HepG2 (cell line): ENCODE data around the gene ZKSCAN8. TPM values are rescaled to one million over a fixed set of nuclear protein-coding genes. Genes with fewer than 3 reads are reported as not detected.
A peak's percentile ranks its signal among the peaks of the same experiment; 100 is the strongest.

Source experiments
- ATF5 ChIP-seq: sonication (generic); formaldehyde crosslinking; IDR thresholded peaks from 2 replicates; pipeline ENCODE4 v1.4.0; 2020; ENCODE audit warnings: mild to moderate bottlenecking, low read depth, missing genetic modification reagents
- CBFB ChIP-seq: sonication (generic); formaldehyde crosslinking; IDR thresholded peaks from 2 replicates; pipeline ENCODE4 v1.4.0; 2020; ENCODE audit warnings: missing genetic modification reagents
- CBX1 ChIP-seq: IDR thresholded peaks from one replicate; pipeline ENCODE4 v1.6.1; 2016; ENCODE audit warnings: antibody characterized with exemption, low read depth
- DZIP1 ChIP-seq: sonication (generic); formaldehyde crosslinking; IDR thresholded peaks from 2 replicates; pipeline ENCODE4 v1.5.0; 2020; ENCODE audit warnings: mild to moderate bottlenecking, missing genetic modification reagents
- GABPA ChIP-seq, 2 experiments: IDR thresholded peaks; 2 replicates each; pipeline ENCODE4 v1.6.1; 2011 to 2016; ENCODE audit warnings: low read depth in 2 of 2, low read length in 1 of 2, missing biosample characterization in 1 of 2, missing genetic modification characterization in 1 of 2
- HOMEZ ChIP-seq: IDR thresholded peaks from 2 replicates; pipeline ENCODE4 v1.6.1; 2016; ENCODE audit warnings: low read depth
- JDP2 ChIP-seq: sonication (generic); formaldehyde crosslinking; IDR thresholded peaks from 2 replicates; pipeline ENCODE4 v1.8.1; 2022; ENCODE audit warnings: missing genetic modification reagents, borderline replicate concordance
- JUN ChIP-seq: sonication (generic); formaldehyde crosslinking; IDR thresholded peaks from 2 replicates; pipeline ENCODE4 v1.4.0; 2020; ENCODE audit warnings: mild to moderate bottlenecking, missing genetic modification reagents
- KAT2B ChIP-seq: fragments of 150-350 bp; IDR thresholded peaks from 2 replicates; pipeline ENCODE4 v1.6.1; 2014; ENCODE audit warnings: low read depth, low read length, borderline replicate concordance
- NFKB2 ChIP-seq: sonication (generic); formaldehyde crosslinking; IDR thresholded peaks from 2 replicates; pipeline ENCODE4 v1.4.0; 2020; ENCODE audit warnings: missing genetic modification reagents, borderline replicate concordance
- RBFOX2 ChIP-seq: fragments of 200-400 bp; formaldehyde crosslinking; IDR thresholded peaks from 2 replicates; pipeline ENCODE4 v1.6.1; 2017; ENCODE audit warnings: low read depth, mild to moderate bottlenecking, low read length
- RNF2 ChIP-seq: fragments of 450-650 bp; conservative IDR thresholded peaks from 2 replicates; pipeline ENCODE4 v1.6.1; 2016; ENCODE audit warnings: low read depth
- U2AF1 ChIP-seq: fragments of 200-400 bp; formaldehyde crosslinking; optimal IDR thresholded peaks from 2 replicates; pipeline ENCODE3; 2017; ENCODE audit warnings: mild to moderate bottlenecking, low read depth, low read length
- YEATS2 ChIP-seq: sonication (generic); formaldehyde crosslinking; IDR thresholded peaks from 2 replicates; pipeline ENCODE4 v1.4.0; 2020; ENCODE audit warnings: missing genetic modification reagents, borderline replicate concordance
- ZBTB42 ChIP-seq: sonication (generic); formaldehyde crosslinking; IDR thresholded peaks from 2 replicates; pipeline ENCODE4 v1.5.0; 2020; ENCODE audit warnings: mild to moderate bottlenecking, missing genetic modification reagents
- ZFP1 ChIP-seq: IDR thresholded peaks from 2 replicates; pipeline ENCODE4 v1.6.1; 2016
- ZKSCAN8 ChIP-seq: IDR thresholded peaks from 2 replicates; pipeline ENCODE4 v1.6.1; 2016; ENCODE audit warnings: borderline replicate concordance, missing genetic modification reagents, missing compliant biosample characterization
- ZNF296 ChIP-seq: sonication (generic); formaldehyde crosslinking; conservative IDR thresholded peaks from 2 replicates; pipeline ENCODE4 v1.5.0; 2020; ENCODE audit warnings: mild to moderate bottlenecking, missing genetic modification reagents
- ZNF331 ChIP-seq: sonication (generic); formaldehyde crosslinking; IDR thresholded peaks from 2 replicates; pipeline ENCODE4 v1.4.0; 2020; ENCODE audit warnings: missing genetic modification reagents
- ZNF609 ChIP-seq: sonication (generic); formaldehyde crosslinking; IDR thresholded peaks from 2 replicates; pipeline ENCODE4 v1.4.0; 2020; ENCODE audit warnings: mild to moderate bottlenecking, missing genetic modification reagents, borderline replicate concordance
- polyA plus RNA-seq, 8 experiments: library from polyadenylated mRNA; depleted of rRNA in 3 of 8; stranded (reverse) in 7 of 8; unstranded in 1 of 8; fragments of >200 nt; fragmentation: Illumina TruSeq in 4 of 8; extraction: Trizol in 4 of 8; gene quantifications; 2 replicates each; pipeline versions ENCODE4 v1.2.1 to v1.2.3, GENCODE V29; 2011 to 2016; ENCODE audit warnings: low read depth in 4 of 8, missing spikeins in 1 of 8, mixed read lengths in 1 of 8; ENCODE audit not compliant: insufficient read depth in 1 of 8
- total RNA-seq, 5 experiments: library from RNA; depleted of rRNA; stranded (reverse); fragments of >200 nt; fragmentation: Illumina TruSeq; extraction: Trizol; gene quantifications; 2 replicates each; pipeline ENCODE4 v1.2.3, GENCODE V29; 2016; ENCODE audit warnings: low read depth in 1 of 5

ZKSCAN8 gene
- total and polyA plus RNA-seq, 2 of the 13 experiments (the other 11 are each of a cell fraction or from before 2014, with no cell fraction given): 12.4 to 20.9 TPM

DNA sequence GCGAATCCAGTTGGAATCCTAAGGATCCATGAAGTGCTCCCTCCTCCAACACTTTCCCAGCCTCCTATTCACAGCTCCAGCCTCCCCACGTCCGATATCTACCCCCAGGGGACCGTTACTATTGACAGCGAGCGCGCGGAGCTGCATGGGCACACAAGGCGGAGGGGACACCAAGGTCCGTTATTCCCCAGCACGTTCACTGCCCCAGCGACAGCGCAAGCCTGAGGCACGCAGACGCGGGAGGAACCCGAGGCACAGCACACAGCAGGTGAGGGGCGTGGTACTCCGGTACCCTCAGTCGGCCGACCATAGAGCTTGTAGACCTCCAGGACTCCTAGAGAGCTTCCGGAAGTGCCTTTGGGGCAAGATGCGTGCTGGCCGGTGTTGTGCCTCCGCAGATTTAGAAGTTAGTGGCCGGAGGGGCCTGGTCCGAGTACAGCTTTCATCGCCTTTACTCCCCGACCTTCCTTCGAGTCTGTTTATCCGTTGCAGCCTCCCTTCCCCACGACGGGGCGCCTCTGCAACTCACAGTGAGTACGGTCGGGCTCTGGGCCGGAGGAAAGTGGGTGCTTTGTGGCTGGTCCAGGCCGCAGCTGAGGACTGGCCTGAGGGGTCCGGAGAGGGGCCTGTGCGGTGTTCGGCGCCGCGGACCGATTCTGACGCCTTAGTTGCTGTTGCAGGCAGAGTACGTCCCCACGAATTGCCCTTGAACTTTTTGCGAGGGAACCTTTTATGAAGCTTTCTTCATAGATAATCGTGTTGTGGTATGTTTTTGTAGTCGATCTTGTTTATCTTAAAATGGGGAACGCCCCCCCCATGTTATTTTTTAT is at the start of gene ZKSCAN8 (continued):
- no peak for TF ChIP-seq ZBTB42 (CRISPR knock-in tag)
- TF ChIP-seq ZNF609 (CRISPR knock-in tag): peak; percentile 76
- peak; percentile 97 for TF ChIP-seq U2AF1
- TF ChIP-seq CBFB (CRISPR knock-in tag): peak; percentile 70; the same call in 1 of the 2 replicates
- TF ChIP-seq NFKB2 (CRISPR knock-in tag): peak; percentile 99; the same call in 1 of the 2 replicates
- TF ChIP-seq RBFOX2: peak; percentile 85
- peak; percentile 98 for TF ChIP-seq DZIP1 (CRISPR knock-in tag)
- peak; percentile 55; the same call in 1 of the 2 replicates for TF ChIP-seq HOMEZ
- TF ChIP-seq KAT2B: no peak
- no peak for TF ChIP-seq ZFP1 (CRISPR knock-in tag)
- peak; percentile 98 for TF ChIP-seq YEATS2 (CRISPR knock-in tag)
- peak; percentile 94 for TF ChIP-seq CBX1
- peak; percentile 82 for TF ChIP-seq GABPA (IDR thresholded peaks at IDR 0.05; ENCODE audit: low read depth, low read length)
- peak; percentile 99 for TF ChIP-seq GABPA (CRISPR knock-in tag; IDR thresholded peaks at IDR 0.05; ENCODE audit: low read depth)
- TF ChIP-seq ZNF296: no peak; the same call in none of the 2 replicates
- TF ChIP-seq ATF5: peak; percentile 77; the same call in 1 of the 2 replicates
- 0 out of 2 replicates have a peak, but pooled peaks have one; percentile 30 for TF ChIP-seq ZKSCAN8 (CRISPR knock-in tag)
- peak; percentile 96 for TF ChIP-seq ZNF331 (CRISPR knock-in tag)
- peak; percentile 71; the same call in 1 of the 2 replicates for TF ChIP-seq RNF2
- TF ChIP-seq JUN (CRISPR knock-in tag): peak; percentile 80; the same call in 1 of the 2 replicates
- no peak for TF ChIP-seq JDP2
